H9 (cell line): ENCODE results near the gene RNF13. TPM values are rescaled to one million over a fixed set of nuclear protein-coding genes. Genes with fewer than 3 reads are reported as not detected.

Source experiments
- DNase-seq: peaks from one replicate; pipeline ENCODE4 v3.0.0-alpha.2; 2017
- H2AFZ ChIP-seq: one replicate; pipeline ENCODE4 v1.6.1; 2013; ENCODE audit warnings: mild to moderate bottlenecking, low read length, control low read depth, moderate library complexity
- H2AK5ac ChIP-seq: 2 replicates; pipeline ENCODE4 v1.6.1; 2013; ENCODE audit warnings: low read length, control low read depth, mixed read lengths; ENCODE audit not compliant: insufficient read length
- H2BK120ac ChIP-seq: one replicate; pipeline ENCODE4 v1.6.1; 2013; ENCODE audit warnings: low read depth, mild to moderate bottlenecking, low read length, control low read depth, inconsistent platforms; ENCODE audit not compliant: poor library complexity, severe bottlenecking
- H2BK12ac ChIP-seq: 2 replicates; pipeline ENCODE4 v1.6.1; 2013; ENCODE audit warnings: low read length, control low read depth, mixed read lengths, low read depth; ENCODE audit not compliant: insufficient read length
- H2BK15ac ChIP-seq: 2 replicates; pipeline ENCODE4 v1.6.1; 2013; ENCODE audit warnings: low read depth, low read length, control low read depth
- H2BK20ac ChIP-seq: one replicate; pipeline ENCODE4 v1.6.1; 2013; ENCODE audit warnings: low read depth, mild to moderate bottlenecking, low read length, control low read depth, inconsistent platforms; ENCODE audit not compliant: poor library complexity, severe bottlenecking
- H2BK5ac ChIP-seq: 2 replicates; pipeline ENCODE4 v1.6.1; 2013; ENCODE audit warnings: low read length, control low read depth, mixed read lengths; ENCODE audit not compliant: insufficient read length
- H3K14ac ChIP-seq: 2 replicates; pipeline ENCODE4 v1.6.1; 2013; ENCODE audit warnings: low read length, control low read depth; ENCODE audit not compliant: insufficient read depth
- H3K18ac ChIP-seq: 2 replicates; pipeline ENCODE4 v1.6.1; 2013; ENCODE audit warnings: low read depth, mild to moderate bottlenecking, mixed read lengths, low read length, control low read depth; ENCODE audit not compliant: insufficient read length
- H3K23ac ChIP-seq: 2 replicates; pipeline ENCODE4 v1.6.1; 2013; ENCODE audit warnings: low read length, control low read depth, mixed read lengths, low read depth; ENCODE audit not compliant: insufficient read length
- H3K23me2 ChIP-seq: 2 replicates; pipeline ENCODE4 v1.6.1; 2013; ENCODE audit warnings: low read depth, mild to moderate bottlenecking, mixed read lengths, low read length, control low read depth; ENCODE audit not compliant: insufficient read length, poor library complexity, severe bottlenecking
- H3K27ac ChIP-seq: 2 replicates; pipeline ENCODE4 v1.5.1; 2013; ENCODE audit warnings: low read length, control low read depth, mixed read lengths, low read depth; ENCODE audit not compliant: insufficient read length
- H3K27me3 ChIP-seq: 2 replicates; pipeline ENCODE4 v1.6.1; 2013; ENCODE audit warnings: low read length, control low read depth, inconsistent platforms; ENCODE audit not compliant: insufficient read depth
- H3K4ac ChIP-seq: 2 replicates; pipeline ENCODE4 v1.6.1; 2013; ENCODE audit warnings: low read depth, mild to moderate bottlenecking, control low read depth, inconsistent platforms, low read length, moderate library complexity
- H3K4me1 ChIP-seq: 2 replicates; pipeline ENCODE4 v1.6.1; 2013; ENCODE audit warnings: low read length, control low read depth, inconsistent platforms; ENCODE audit not compliant: insufficient read depth
- H3K4me2 ChIP-seq: 2 replicates; pipeline ENCODE4 v1.6.1; 2013; ENCODE audit warnings: low read length, control low read depth, mixed read lengths; ENCODE audit not compliant: insufficient read length, insufficient read depth
- H3K56ac ChIP-seq: 2 replicates; pipeline ENCODE4 v1.6.1; 2013; ENCODE audit warnings: low read depth, mild to moderate bottlenecking, mixed read lengths, low read length, control low read depth; ENCODE audit not compliant: insufficient read length
- H3K79me1 ChIP-seq: 2 replicates; pipeline ENCODE4 v1.6.1; 2013; ENCODE audit warnings: low read depth, mild to moderate bottlenecking, moderate library complexity, low read length, control low read depth, inconsistent platforms; ENCODE audit not compliant: insufficient read depth, poor library complexity, severe bottlenecking
- H3K79me2 ChIP-seq: 2 replicates; pipeline ENCODE4 v1.6.1; 2013; ENCODE audit warnings: low read length, control low read depth, inconsistent platforms; ENCODE audit not compliant: insufficient read depth
- H3K9ac ChIP-seq: 2 replicates; pipeline ENCODE4 v1.6.1; 2013; ENCODE audit warnings: low read length, control low read depth, mixed read lengths; ENCODE audit not compliant: insufficient read length; ENCODE audit errors: extremely low read depth
- H3K9me3 ChIP-seq: one replicate; pipeline ENCODE4 v1.6.1; 2013; ENCODE audit warnings: low read depth, low read length, inconsistent platforms; ENCODE audit not compliant: control insufficient read depth
- H3T11ph ChIP-seq: one replicate; pipeline ENCODE4 v1.6.1; 2013; ENCODE audit warnings: mild to moderate bottlenecking, low read length, control low read depth, inconsistent platforms
- H4K20me1 ChIP-seq: one replicate; pipeline ENCODE4 v1.6.1; 2013; ENCODE audit not compliant: control insufficient read depth, insufficient read length, insufficient read depth
- H4K5ac ChIP-seq: 2 replicates; pipeline ENCODE4 v1.6.1; 2013; ENCODE audit warnings: low read depth, mild to moderate bottlenecking, mixed read lengths, low read length, control low read depth; ENCODE audit not compliant: insufficient read length
- H4K8ac ChIP-seq: replicated peaks from 2 replicates; pipeline ENCODE4 v1.6.1; 2013; ENCODE audit warnings: low read length, control low read depth, mixed read lengths, low read depth; ENCODE audit not compliant: insufficient read length
- H4K91ac ChIP-seq: 2 replicates; pipeline ENCODE4 v1.6.1; 2013; ENCODE audit warnings: low read depth, mild to moderate bottlenecking, moderate library complexity, mixed read lengths, low read length, control low read depth; ENCODE audit not compliant: insufficient read length
- H3K27ac Mint-ChIP-seq, 3 experiments: 2 replicates in 2 of 3; 3 replicates in 1 of 3; pipeline ENCODE4 v1.8.0; 2020 to 2021; ENCODE audit warnings: mixed read lengths in 3 of 3, mild to moderate bottlenecking in 1 of 3, moderate library complexity in 1 of 3
- H3K27me3 Mint-ChIP-seq: 2 replicates; pipeline ENCODE4 v1.8.0; 2021; ENCODE audit warnings: low read depth, mild to moderate bottlenecking, moderate library complexity, mixed read lengths
- H3K36me3 Mint-ChIP-seq, 3 experiments: 2 replicates in 2 of 3; 3 replicates in 1 of 3; pipeline ENCODE4 v1.8.0; 2020 to 2021; ENCODE audit warnings: low read depth in 3 of 3, mixed read lengths in 3 of 3; ENCODE audit not compliant: insufficient read depth in 1 of 3
- H3K4me1 Mint-ChIP-seq, 2 experiments: 2 replicates each; pipeline ENCODE4 v1.8.0; 2020; ENCODE audit warnings: mixed read lengths in 2 of 2
- H3K4me3 Mint-ChIP-seq, 2 experiments: 2 replicates in 1 of 2; 3 replicates in 1 of 2; pipeline ENCODE4 v1.8.0; 2020 to 2021; ENCODE audit warnings: mild to moderate bottlenecking in 2 of 2, mixed read lengths in 2 of 2, moderate library complexity in 1 of 2
- H3K9me3 Mint-ChIP-seq, 2 experiments: 2 replicates in 1 of 2; 3 replicates in 1 of 2; pipeline ENCODE4 v1.8.0; 2020; ENCODE audit warnings: mild to moderate bottlenecking in 2 of 2, mixed read lengths in 2 of 2, moderate library complexity in 1 of 2
- CTCF ChIP-seq: fragments of 200-600 bp; sonication (generic); conservative IDR thresholded peaks from 3 replicates; pipeline ENCODE4 v1.8.0; 2021; ENCODE audit warnings: antibody characterized with exemption, mild to moderate bottlenecking
- total RNA-seq: library from RNA; stranded (reverse); gene quantifications from 2 replicates; pipeline ENCODE4 v1.2.1, GENCODE V29; 2021

Gene RNF13
- total RNA-seq, 1 experiment from 2014 or later, result 23.4 TPM

- Histone ChIP-seq H3K56ac (no peak overlapping the region), H3K79me2 (no peaks in the 10 kb centered on the region), H3K4ac (no peak overlapping the region), H3K4me2 (no peak overlapping the region), H2BK20ac (no peak overlapping the region), H3K23ac (no peak overlapping the region), H2BK5ac (no peak overlapping the region), H3K23me2 (no peaks in the 10 kb centered on the region), H3K79me1 (no peaks in the 10 kb centered on the region), H2BK12ac (no peak overlapping the region), H3T11ph (no peak overlapping the region), H4K91ac (no peak overlapping the region), H3K4me1 (no peaks in the 10 kb centered on the region), H3K27ac (no peak overlapping the region), H3K14ac (no peak overlapping the region), H4K5ac (no peak overlapping the region), H3K9ac (no peak overlapping the region), H2AK5ac (no peak overlapping the region), H4K20me1 (no peaks in the 10 kb centered on the region), H3K18ac (no peak overlapping the region), H4K8ac (no peak overlapping the region), H2BK120ac (no peak overlapping the region), H2AFZ (no peak overlapping the region), H2BK15ac (no peak overlapping the region), H3K9me3 (no peaks in the 10 kb centered on the region), H3K27me3 (no peaks in the 10 kb centered on the region)
- H3K4me1 Mint-ChIP-seq, result peaks cover 0 to 10% of the 10 kb centered on the region in 2 experiments; a peak in 3 of 4 replicates
- no peak overlapping the region for H3K27ac Mint-ChIP-seq
- DNase-seq, result no peak
- H3K9me3 Mint-ChIP-seq, result no peaks in the 10 kb centered on the region
- no peak overlapping the region for H3K4me3 Mint-ChIP-seq
- H3K27me3 Mint-ChIP-seq, result no peaks in the 10 kb centered on the region
- no peak for TF ChIP-seq CTCF
- H3K36me3 Mint-ChIP-seq, result peaks cover 0 to 2% (median 0%) of the 10 kb centered on the region in 3 experiments; a peak in 3 of 7 replicates
Observed at GRCh38 chr3:149901770-149902169, 88.8 kb downstream of the RNF13 start.
